ENCODE data around the gene PNPLA6.

The PNPLA6 gene

DNA sequence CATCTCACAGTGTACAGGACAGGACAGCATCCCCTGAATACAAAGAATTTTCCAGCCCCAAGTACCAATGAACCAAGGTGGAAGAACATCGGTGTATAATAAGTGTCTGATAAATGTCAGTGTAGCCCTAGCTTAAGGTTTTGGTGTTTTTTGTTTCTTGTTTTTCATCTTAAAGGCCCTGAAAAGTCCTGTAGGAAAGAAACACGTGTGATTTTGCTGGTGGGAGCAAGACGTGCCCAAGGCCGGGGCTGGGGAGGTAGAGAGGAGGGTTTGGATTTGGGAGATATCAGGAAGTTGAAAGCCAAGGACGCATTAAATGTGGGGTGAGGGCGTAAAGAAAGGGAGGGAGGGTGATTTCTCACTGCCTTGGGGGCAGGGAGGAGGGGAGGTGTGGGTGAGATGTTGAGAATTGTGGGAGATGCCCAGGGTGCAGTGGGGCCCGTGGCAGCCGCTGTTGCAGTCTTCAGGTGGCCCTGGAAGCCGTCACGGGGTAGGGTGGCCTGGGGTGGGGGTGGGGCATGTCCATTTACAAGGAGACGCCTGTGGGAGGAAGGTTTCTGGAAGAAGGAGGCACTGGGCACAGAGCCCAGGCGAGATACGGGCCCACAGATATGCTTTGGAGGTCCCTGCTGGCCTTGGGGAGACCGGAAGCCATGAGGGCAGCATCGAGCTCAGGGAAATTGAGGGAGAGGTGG lies 66.9 kb downstream of the PNPLA6 start:
- no peak for DNase-seq (ENCODE audit: low read depth)

DNA sequence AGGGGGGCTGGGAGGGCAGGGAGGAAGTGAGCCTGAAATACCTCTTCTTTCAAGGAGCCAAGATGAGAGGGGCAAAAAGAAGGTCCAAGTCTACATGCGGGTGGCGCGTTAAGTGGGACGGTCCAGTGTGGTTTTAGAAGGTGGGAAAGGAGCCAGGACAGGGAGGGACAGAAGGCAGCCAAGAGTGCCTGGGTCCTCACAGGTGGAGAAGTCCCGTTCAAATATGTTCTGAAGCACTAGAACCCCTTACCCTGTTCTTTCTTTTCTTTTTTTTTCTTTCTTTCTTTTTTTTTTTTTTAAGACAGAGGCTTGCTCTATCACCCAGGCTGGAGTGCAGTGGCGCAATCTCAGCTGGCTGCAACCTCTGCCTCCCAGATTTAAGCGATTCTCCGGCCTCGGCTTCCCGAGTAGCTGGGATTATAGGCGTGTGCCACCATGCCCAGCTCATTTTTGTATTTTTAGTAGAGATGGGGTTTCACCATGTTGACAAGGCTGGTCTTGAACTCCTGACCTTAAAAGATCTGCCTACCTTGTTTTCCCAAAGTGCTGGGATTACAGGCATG lies 67.5 kb downstream of the PNPLA6 start:
- no peak for DNase-seq (ENCODE audit: low read depth)

DNA sequence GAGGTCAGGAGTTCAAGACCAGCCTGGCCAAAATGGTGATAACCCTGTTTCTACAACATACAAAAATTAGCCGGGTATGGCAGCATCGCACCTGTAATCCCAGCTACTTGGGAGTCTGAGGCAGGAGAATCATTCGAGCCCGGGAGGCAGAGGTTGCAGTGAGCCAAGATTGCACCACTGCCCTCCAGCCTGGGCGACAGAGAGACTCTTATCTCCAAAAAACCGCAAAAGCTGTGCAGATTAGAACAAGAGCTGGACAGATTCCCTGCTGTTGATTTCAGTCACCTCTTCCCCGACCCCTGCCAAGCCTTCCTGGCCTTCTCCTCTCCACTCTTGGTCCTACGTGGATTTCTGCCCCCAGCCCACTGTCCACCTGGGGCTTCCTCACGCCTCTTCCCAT lies 68.4 kb downstream of the PNPLA6 start:
- DNase-seq (ENCODE audit: low read depth), result no peak

DNA sequence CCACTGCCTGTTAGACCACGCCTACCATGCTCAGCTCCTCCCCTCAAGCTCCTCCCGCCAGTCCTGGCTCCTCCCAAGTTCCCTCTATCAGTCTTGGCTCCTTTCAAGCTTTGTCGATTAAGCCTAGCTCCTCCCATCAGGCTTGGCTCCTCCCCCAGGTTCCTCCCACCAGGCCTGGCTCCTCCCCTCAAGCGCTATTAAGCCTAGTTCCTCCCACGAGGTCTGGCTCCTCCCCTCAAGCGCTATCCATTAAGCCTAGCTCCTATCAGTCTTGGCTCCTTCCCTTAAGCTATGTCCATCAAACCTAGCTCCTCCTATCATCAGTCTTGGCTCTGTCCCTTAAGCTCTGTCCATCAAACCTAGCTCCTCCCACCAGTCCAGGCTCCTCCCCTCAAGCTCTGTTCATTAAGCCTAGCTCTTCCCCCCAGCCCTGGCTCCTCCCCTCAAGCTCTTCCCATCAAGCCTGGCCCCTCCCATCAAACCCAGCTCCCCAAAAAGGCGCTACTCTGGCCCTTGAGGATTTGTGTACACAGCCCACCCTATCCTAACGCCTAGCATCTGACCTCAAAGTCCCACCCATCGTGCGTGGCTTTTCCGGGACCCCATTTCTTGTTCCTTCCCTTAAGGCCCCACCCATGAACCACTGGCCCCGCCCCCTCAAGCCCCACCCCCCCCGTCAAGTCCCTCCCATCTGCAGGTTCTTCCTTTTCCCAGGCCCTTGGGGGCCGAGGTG lies 70.1 kb downstream of the PNPLA6 start:
- DNase-seq (ENCODE audit: low read depth), result no peak

DNA sequence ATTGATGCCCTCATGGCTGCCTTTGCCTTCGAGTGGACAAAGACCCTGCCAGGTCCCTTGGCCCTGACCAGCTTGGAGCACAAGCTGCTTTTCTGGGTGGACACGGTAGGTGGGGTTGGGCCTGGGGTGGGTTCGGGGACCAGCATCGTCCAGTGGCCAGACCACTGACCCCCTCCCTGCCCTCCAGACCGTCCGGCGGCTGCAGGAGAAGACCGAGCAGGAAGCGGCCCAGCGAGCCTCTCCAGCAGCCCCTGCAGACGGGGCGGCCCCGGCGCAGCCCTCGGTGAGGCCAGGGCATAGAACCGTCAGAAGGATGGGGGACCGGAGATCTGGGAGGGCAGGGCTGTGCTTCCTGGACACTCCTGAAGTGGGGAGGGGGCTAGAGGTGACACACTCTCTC lies 70.8 kb downstream of the PNPLA6 start:
- DNase-seq (ENCODE audit: low read depth), result no peak

DNA sequence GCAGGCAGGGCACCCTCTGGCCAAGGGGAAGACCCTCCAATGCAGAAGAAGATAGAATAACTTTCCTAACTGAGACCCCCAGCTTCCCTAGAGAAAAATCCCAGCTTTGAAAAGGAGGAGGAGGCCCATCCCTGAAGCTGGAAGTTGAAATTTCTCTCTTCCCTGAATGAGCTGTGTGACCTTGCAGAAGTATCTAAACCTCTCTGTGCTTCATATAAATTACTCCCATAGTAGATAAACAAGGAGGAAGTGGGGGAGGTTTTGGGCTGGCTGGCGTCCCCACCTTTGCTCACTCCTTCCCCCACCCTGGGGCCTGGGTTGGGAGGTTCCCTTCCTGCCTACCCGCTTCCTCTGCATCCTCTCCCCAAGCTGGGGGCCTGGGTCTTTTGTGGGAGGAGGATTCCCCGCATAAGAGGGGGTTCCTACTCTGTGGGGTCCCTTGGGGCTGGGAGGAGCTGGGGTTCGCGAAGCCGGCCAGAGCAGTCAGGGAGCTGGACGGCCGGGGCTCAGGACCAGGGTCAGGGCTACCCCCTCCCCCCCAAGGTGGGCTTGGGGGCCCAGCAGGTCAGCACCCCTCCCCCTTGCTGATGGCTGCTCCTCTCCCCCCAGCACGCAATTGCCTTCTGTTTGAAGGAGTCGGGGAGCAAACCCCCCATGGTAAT lies 71.8 kb downstream of the PNPLA6 start:
- no peak for DNase-seq (ENCODE audit: low read depth)

DNA sequence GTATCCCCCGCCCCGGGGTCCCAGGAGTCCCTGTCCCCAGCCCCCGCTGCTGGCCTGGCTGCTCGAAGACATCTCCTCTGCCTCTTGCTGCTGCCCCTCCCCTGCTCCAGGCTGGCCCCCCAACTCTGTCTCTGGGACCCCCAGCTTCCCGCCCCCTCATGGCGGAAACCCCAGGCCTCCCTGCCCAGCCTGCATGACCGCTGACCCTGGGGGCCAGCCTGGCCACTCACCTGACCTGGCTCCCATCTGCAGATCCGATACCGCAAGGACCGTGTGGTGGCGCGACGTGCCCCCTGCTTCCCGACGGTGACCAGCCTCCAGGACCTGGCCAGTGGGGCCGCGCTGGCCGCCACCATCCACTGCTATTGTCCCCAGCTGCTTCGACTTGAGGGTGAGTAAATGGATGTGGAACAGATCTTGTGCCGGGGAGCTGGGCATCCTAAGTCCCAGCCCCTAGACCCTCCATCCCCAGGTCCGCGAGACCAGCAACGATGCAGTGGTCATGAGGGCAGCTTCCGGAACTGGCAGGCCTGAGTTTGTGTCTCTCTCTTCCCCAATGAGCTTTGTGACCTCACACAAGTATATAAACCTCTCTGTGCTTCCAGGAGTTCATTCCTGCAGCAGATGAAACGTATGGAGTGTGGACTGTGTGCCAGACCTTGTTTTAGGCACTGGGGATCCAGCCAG lies 72.5 kb downstream of the PNPLA6 start:
- no peak for DNase-seq (ENCODE audit: low read depth)

DNA sequence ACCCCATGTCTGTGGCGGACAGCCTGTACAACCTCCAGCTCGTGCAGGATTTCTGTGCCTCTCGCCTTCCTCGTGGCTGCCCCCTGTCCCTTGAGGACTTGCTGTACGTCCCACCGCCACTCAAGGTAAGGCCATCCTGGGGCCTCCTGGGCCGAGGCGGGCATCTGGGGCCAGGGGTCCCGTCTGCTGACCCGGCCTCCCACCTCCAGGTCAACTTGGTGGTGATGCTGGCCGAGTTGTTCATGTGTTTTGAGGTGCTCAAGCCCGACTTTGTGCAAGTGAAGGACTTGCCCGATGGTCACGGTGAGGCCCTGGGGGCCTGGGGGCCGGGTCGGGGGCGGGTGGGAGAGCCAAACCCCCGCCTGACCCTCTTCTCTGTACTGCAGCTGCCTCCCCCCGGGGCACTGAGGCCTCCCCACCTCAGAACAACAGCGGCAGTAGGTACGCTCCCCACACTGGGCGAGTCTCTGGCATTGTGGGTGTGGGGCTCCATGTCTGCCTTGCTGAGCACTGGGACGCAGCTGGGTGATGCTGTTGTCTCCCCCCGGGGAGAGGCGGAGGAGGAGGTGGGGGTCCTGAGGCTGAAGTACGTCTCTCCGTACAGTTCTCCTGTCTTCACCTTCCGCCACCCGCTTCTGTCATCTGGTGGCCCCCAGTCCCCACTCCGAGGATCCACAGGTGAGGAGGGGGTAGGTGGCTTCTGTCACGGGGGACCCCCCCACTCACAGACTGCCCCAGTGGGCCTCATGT lies 75.1 kb downstream of the PNPLA6 start:
- no peak for DNase-seq (ENCODE audit: low read depth)

All from fibroblast of gingiva (primary cell).